ENCODE results near the gene SLX9. TPM values are rescaled to one million over a fixed set of nuclear protein-coding genes. Genes with fewer than 3 reads are reported as not detected.
A peak's percentile ranks its signal among the peaks of the same experiment; 100 is the strongest.

The SLX9 gene
- total and polyA plus RNA-seq, 7 experiments from 2014 or later: 13.2 to 46.4 (median 19.2) TPM

DNA sequence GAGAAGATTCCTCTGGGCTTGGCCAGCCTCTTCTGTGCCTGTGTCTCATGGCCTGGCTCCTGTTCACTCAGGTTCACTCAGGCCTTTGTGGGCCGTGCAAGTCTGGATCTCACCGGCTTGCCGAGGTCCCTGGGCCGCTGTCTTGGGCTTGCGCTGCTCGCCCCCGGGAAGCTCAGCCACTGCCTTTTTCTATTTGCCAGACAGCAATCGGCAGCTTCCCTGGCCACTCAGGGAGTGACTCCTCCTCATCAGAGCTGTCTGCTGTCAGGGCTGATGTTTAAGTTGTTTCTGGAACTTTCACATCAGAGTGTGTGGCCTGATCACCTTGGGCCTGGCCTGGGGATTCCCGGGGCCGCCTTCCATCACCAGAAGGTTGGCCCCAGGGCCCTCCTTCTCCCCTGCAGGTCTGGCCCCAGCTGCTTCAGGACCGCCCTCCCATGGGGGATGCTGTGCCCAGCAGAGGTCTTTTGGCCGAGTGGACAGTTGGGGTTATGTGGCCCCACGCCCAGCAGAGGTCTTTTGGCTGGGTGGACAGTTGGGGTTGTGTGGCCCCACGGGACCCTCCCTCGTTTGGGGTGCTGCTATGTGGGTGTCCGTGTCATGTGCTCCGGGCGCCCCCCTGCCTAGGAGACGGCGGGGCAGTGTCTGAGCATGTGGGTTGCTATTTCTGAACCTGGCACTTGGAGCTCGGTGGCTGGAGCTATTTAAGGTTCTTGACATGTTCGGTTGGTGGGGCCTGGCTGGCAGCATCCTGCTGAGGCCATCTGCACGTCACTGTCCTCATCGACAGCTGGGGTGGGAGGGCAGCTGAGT, 12.5 kb downstream of the SLX9 start:
- H3K27me3 ChIP-seq (ENCODE audit: control insufficient read depth in 2 of 2, insufficient read depth in 2 of 2, low read length in 2 of 2): no peaks in the 10 kb centered on the region
- CTCF ChIA-PET: interaction anchor here (0.8 to 10.0 kb wide), 3 partner anchors 155 to 185 kb away, joined by 3 to 189 read pairs (median 6); no protein-coding TSS in a partner anchor

DNA sequence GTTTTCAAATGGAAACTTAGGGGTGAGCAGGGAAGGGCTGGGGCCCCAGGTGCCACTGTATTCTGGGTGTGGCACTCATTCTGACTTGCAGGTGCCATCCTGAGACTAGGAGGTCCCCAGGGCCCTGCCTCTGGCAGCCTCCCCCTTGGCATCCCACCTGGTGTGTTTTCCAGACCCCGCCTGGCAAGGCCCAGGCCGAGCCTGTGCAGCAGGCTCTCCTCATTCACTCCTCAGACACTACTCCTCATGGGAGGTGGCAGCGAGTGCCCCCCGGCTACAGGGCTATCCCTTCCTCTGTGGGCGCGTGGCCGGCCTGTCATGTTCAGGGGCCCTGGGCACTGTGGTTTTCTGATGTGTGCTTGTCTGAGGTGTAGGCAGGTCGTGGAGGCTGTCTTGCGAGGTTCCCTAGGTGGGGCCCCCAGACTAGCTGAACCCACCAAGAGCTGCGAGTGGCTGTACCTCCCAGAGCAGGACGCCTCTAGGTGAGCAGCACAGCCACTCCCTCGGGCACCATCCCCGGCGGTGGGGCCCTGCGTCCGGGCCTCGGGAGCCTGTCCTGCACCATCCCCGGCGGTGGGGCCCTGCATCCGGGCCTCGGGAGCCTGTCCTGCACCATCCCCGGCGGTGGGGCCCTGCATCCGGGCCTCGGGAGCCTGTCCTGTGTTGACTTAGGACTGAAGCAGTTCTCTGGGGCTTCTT, 13.2 kb downstream of the SLX9 start:
- DNase-seq (no peak), ATAC-seq (no peak)
- Mint-ChIP-seq H3K4me3 (no peak overlapping the region), H3K9me3 (no peaks in the 10 kb centered on the region), H3K27ac (no peak overlapping the region), H3K27me3 (no peaks in the 10 kb centered on the region), H3K4me1 (peaks cover 5 to 17% (median 12%) of the 10 kb centered on the region in 7 donors), H3K36me3 (peaks cover 0 to 17% (median 6%) of the 10 kb centered on the region in 5 donors)
- CTCF ChIA-PET: interaction anchor here (0.8 to 10.0 kb wide), 4 partner anchors 154 to 185 kb away, joined by 3 to 189 read pairs (median 4); no protein-coding TSS in a partner anchor
- H3K4me1 ChIP-seq (ENCODE audit: control insufficient read depth in 2 of 2, insufficient read depth in 2 of 2, low read length in 2 of 2): peaks cover 6 to 8% of the 10 kb centered on the region in 2 donors
- intact Hi-C loops (cut with micrococcal nuclease): no loop called here
- H3K9me3 ChIP-seq (ENCODE audit: control insufficient read depth in 2 of 3, low read length in 3 of 3): no peaks in the 10 kb centered on the region
- POLR2A ChIA-PET: no interaction called here
- no peaks in the 10 kb centered on the region for H3K27me3 ChIP-seq (ENCODE audit: control insufficient read depth in 2 of 2, insufficient read depth in 2 of 2, low read length in 2 of 2)
- peaks cover 0 to 76% (median 0%) of the 10 kb centered on the region in 3 experiments for H3K36me3 ChIP-seq (ENCODE audit: control insufficient read depth in 2 of 3, insufficient read depth in 3 of 3, low read length in 3 of 3)
- no peak overlapping the region for H3K4me3 ChIP-seq (ENCODE audit: low read length)
- no peak overlapping the region for H3K27ac ChIP-seq (ENCODE audit: low read depth, low read length)

More for the DNA sequence above, 12.5 kb downstream of the SLX9 start:
- no peak for ATAC-seq
- Mint-ChIP-seq H3K27ac (no peak overlapping the region), H3K36me3 (peaks cover 0 to 16% (median 6%) of the 10 kb centered on the region in 5 donors), H3K4me3 (no peak overlapping the region), H3K27me3 (no peaks in the 10 kb centered on the region), H3K4me1 (peaks cover 6 to 18% (median 12%) of the 10 kb centered on the region in 7 donors), H3K9me3 (no peaks in the 10 kb centered on the region)
- Histone ChIP-seq H3K4me3 (ENCODE audit: low read length) (no peak overlapping the region), H3K36me3 (ENCODE audit: control insufficient read depth in 2 of 3, insufficient read depth in 3 of 3, low read length in 3 of 3) (peaks cover 0 to 76% (median 0%) of the 10 kb centered on the region in 3 experiments), H3K4me1 (ENCODE audit: control insufficient read depth in 2 of 2, insufficient read depth in 2 of 2, low read length in 2 of 2) (peaks cover 6 to 8% of the 10 kb centered on the region in 2 donors), H3K27ac (ENCODE audit: low read depth, low read length) (no peak overlapping the region), H3K9me3 (ENCODE audit: control insufficient read depth in 2 of 3, low read length in 3 of 3) (no peaks in the 10 kb centered on the region)
- DNase-seq: no peak
- intact Hi-C loops (cut with micrococcal nuclease): no loop called here
- POLR2A ChIA-PET: no interaction called here

DNA sequence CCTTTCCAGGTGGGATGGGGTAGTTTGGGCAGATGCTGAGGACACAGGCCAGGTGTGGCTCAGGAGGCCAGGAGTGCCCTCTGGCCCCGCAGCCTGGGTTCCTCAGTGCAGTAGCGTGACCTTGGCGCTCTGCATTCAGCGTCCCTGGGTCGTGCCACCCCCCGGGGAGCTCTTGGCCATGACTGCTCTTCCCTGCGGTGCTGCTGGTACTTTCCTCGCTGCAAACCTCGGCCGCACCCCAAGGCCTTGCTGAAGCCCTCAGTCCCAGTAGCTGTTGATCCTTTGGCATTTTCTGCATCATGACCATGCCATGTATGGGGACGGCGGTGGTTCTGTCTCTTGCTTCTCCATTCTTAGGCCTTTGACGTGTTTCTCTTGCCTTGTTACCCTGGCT, 13.8 kb downstream of the SLX9 start:
- H3K9me3 Mint-ChIP-seq: no peaks in the 10 kb centered on the region
- ChIA-PET POLR2A (no interaction called here), CTCF (interaction anchor here (0.6 to 10.0 kb wide), 3 partner anchors 175 to 288 kb away, joined by 3 to 189 read pairs (median 3); no protein-coding TSS in a partner anchor)
- peaks cover 6 to 8% of the 10 kb centered on the region in 2 donors for H3K4me1 ChIP-seq (ENCODE audit: control insufficient read depth in 2 of 2, insufficient read depth in 2 of 2, low read length in 2 of 2)
- H3K27ac Mint-ChIP-seq: no peak overlapping the region
- no peak overlapping the region for H3K4me3 Mint-ChIP-seq
- intact Hi-C loops (cut with micrococcal nuclease): no loop called here
- H3K27ac ChIP-seq (ENCODE audit: low read depth, low read length): no peak overlapping the region
- H3K36me3 ChIP-seq (ENCODE audit: control insufficient read depth in 2 of 3, insufficient read depth in 3 of 3, low read length in 3 of 3): peaks cover 0 to 77% (median 0%) of the 10 kb centered on the region in 3 experiments
- H3K4me1 Mint-ChIP-seq: peaks cover 5 to 17% (median 12%) of the 10 kb centered on the region in 7 donors
- H3K27me3 ChIP-seq (ENCODE audit: control insufficient read depth in 2 of 2, insufficient read depth in 2 of 2, low read length in 2 of 2): no peaks in the 10 kb centered on the region
- no peaks in the 10 kb centered on the region for H3K9me3 ChIP-seq (ENCODE audit: control insufficient read depth in 2 of 3, low read length in 3 of 3)
- no peak overlapping the region for H3K4me3 ChIP-seq (ENCODE audit: low read length)
- H3K36me3 Mint-ChIP-seq: peaks cover 0 to 21% (median 6%) of the 10 kb centered on the region in 5 donors
- no peak for ATAC-seq
- H3K27me3 Mint-ChIP-seq: no peaks in the 10 kb centered on the region
- no peak for DNase-seq

DNA sequence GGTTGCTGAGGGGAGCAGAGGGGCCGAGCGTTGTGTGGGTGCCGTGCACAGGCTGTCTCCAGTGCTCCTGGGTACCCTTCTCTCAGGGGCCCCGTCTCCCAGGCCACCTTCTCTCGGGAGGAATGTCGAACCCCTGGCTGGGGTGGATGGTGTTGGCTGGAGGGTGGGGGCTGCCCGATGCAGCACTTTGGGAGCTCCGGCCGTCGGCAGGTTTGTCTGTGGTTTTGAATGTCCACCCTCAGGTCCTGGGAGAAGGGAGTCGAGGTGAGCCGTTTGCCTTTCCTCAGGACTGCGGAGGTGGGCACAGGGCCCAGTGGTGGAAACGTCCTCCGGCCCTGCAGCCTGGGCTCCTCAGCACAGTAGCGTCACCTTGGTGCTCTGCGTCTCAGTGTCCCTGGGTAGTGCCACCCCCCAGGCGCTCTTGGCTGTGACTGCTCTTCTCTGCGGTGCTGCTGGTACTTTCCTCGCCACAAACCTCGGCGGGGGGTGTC, 14.5 kb downstream of the SLX9 start:
- peaks cover 0 to 77% (median 0%) of the 10 kb centered on the region in 3 experiments for H3K36me3 ChIP-seq (ENCODE audit: control insufficient read depth in 2 of 3, insufficient read depth in 3 of 3, low read length in 3 of 3)
- H3K4me1 ChIP-seq (ENCODE audit: control insufficient read depth in 2 of 2, insufficient read depth in 2 of 2, low read length in 2 of 2): peaks cover 6 to 8% of the 10 kb centered on the region in 2 donors
- no peak overlapping the region for H3K27ac ChIP-seq (ENCODE audit: low read depth, low read length)
- CTCF ChIA-PET: interaction anchor here (0.6 to 10.0 kb wide), 4 partner anchors 26 to 288 kb away, joined by 3 to 189 read pairs (median 4); no protein-coding TSS in a partner anchor
- peaks cover 0 to 24% (median 6%) of the 10 kb centered on the region in 5 donors for H3K36me3 Mint-ChIP-seq
- DNase-seq (no peak), ATAC-seq (no peak)
- no peaks in the 10 kb centered on the region for H3K9me3 Mint-ChIP-seq
- no peaks in the 10 kb centered on the region for H3K27me3 ChIP-seq (ENCODE audit: control insufficient read depth in 2 of 2, insufficient read depth in 2 of 2, low read length in 2 of 2)
- intact Hi-C loops (cut with micrococcal nuclease): no loop called here
- POLR2A ChIA-PET: no interaction called here
- no peak overlapping the region for H3K27ac Mint-ChIP-seq
- H3K9me3 ChIP-seq (ENCODE audit: control insufficient read depth in 2 of 3, low read length in 3 of 3): no peaks in the 10 kb centered on the region
- no peak overlapping the region for H3K4me3 Mint-ChIP-seq
- H3K4me3 ChIP-seq (ENCODE audit: low read length): no peak overlapping the region
- H3K27me3 Mint-ChIP-seq: no peaks in the 10 kb centered on the region
- peaks cover 5 to 17% (median 12%) of the 10 kb centered on the region in 7 donors for H3K4me1 Mint-ChIP-seq

DNA sequence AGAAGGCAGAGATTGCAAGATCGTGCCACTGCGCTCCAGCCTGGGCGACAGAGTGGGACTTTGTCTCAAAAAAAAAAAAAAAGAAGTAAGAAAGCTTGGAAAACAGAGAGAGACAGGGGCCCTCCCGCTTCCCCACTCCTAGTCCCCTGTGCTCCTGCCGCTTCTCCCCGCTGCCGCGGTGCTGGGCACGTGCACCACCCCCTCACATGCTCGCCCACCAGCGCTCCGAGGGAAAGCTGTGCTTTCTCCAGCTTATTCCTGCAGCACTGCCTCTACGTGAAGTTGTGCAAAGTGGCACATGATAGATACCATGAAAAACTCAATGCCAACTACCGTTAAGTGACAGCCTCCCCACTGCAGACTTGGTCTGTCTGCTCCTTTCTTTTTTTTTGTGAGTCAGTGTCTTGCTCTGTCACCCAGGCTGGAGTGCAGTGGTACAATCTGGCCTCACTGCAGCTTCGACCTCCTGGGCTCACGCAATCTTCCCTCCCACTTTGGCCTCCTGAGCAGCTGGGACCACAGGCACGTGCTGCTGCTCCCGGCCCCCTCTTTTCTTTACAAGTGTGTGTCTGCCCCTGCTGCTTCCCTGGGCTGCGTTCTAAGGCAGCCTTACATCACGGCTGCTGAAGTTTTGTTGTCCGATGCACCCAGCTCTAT, 15.4 kb downstream of the SLX9 start:
- no peak overlapping the region for H3K4me3 ChIP-seq (ENCODE audit: low read length)
- no peak for DNase-seq
- POLR2A ChIA-PET: interaction anchor here (0.7 kb wide), 1 partner anchor 68 kb away, joined by 3 read pairs; no protein-coding TSS in a partner anchor
- Mint-ChIP-seq H3K36me3 (peaks cover 0 to 24% (median 6%) of the 10 kb centered on the region in 5 donors), H3K27me3 (no peaks in the 10 kb centered on the region), H3K4me1 (peaks cover 0 to 12% (median 9%) of the 10 kb centered on the region in 7 donors), H3K9me3 (no peaks in the 10 kb centered on the region), H3K4me3 (no peak overlapping the region), H3K27ac (peak overlapping the region in 2 of 9 donors; percentile 52 to 65)
- H3K9me3 ChIP-seq (ENCODE audit: control insufficient read depth in 2 of 3, low read length in 3 of 3): no peaks in the 10 kb centered on the region
- H3K27ac ChIP-seq (ENCODE audit: low read depth, low read length): no peak overlapping the region
- intact Hi-C loops (cut with micrococcal nuclease): no loop called here
- ATAC-seq: no peak
- CTCF ChIA-PET: interaction anchor here (0.6 to 0.7 kb wide), 2 partner anchors 25 to 174 kb away, joined by 3 to 5 read pairs; no protein-coding TSS in a partner anchor
- peaks cover 0 to 85% (median under 1%) of the 10 kb centered on the region in 3 experiments for H3K36me3 ChIP-seq (ENCODE audit: control insufficient read depth in 2 of 3, insufficient read depth in 3 of 3, low read length in 3 of 3)
- no peaks in the 10 kb centered on the region for H3K4me1 ChIP-seq (ENCODE audit: control insufficient read depth in 2 of 2, insufficient read depth in 2 of 2, low read length in 2 of 2)
- no peaks in the 10 kb centered on the region for H3K27me3 ChIP-seq (ENCODE audit: control insufficient read depth in 2 of 2, insufficient read depth in 2 of 2, low read length in 2 of 2)

DNA sequence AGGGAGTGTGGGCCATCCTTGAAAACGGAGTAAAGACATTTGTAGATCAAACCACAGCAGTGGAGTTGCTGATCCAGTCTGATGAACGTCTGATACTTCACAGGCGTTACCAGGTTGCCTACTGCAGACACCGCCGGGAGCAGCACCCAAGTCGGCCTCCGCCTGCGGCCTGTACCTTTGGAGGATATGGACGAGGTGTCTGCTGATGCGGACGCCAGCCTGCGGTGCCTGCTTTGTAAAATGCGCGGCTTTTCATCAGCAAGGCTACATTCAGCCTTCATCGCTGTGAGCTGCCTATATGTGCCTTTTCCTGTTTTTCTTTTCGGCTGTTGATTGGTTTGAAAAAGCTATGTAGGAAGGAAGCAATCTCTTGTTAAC, 16.0 kb downstream of the SLX9 start:
- Mint-ChIP-seq H3K4me3 (no peak overlapping the region), H3K4me1 (peaks cover 0 to 12% (median 8%) of the 10 kb centered on the region in 7 donors), H3K27ac (peak overlapping the region in 2 of 9 donors; percentile 7 to 52), H3K36me3 (peaks cover 0 to 29% (median 6%) of the 10 kb centered on the region in 5 donors), H3K9me3 (no peaks in the 10 kb centered on the region), H3K27me3 (no peaks in the 10 kb centered on the region)
- no peak overlapping the region for H3K27ac ChIP-seq (ENCODE audit: low read depth, low read length)
- H3K27me3 ChIP-seq (ENCODE audit: control insufficient read depth in 2 of 2, insufficient read depth in 2 of 2, low read length in 2 of 2): no peaks in the 10 kb centered on the region
- ChIA-PET POLR2A (no interaction called here), CTCF (no interaction called here)
- ATAC-seq: no peak
- no peaks in the 10 kb centered on the region for H3K9me3 ChIP-seq (ENCODE audit: control insufficient read depth in 2 of 3, low read length in 3 of 3)
- H3K4me3 ChIP-seq (ENCODE audit: low read length): no peak overlapping the region
- H3K4me1 ChIP-seq (ENCODE audit: control insufficient read depth in 2 of 2, insufficient read depth in 2 of 2, low read length in 2 of 2): no peaks in the 10 kb centered on the region
- peaks cover 0 to 89% (median 4%) of the 10 kb centered on the region in 3 experiments for H3K36me3 ChIP-seq (ENCODE audit: control insufficient read depth in 2 of 3, insufficient read depth in 3 of 3, low read length in 3 of 3)
- intact Hi-C loops (cut with micrococcal nuclease): no loop called here
- no peak for DNase-seq
